Mammary epithelial cell (primary cell): ENCODE results near the gene RRP1.

Source experiments
- CTCF ChIP-seq, 2 donors: IDR thresholded peaks in 1 of 2; conservative IDR thresholded peaks in 1 of 2; 2 replicates each; pipeline ENCODE4 v1.5.1; 2011 to 2012; ENCODE audit warnings: inconsistent platforms in 2 of 2, low read length in 2 of 2, mild to moderate bottlenecking in 2 of 2, control low read depth in 1 of 2, low read depth in 1 of 2; ENCODE audit not compliant: insufficient read depth in 1 of 2; ENCODE audit errors: extremely low read depth in 1 of 2
- EZH2 ChIP-seq: IDR thresholded peaks from 2 replicates; pipeline ENCODE4 v1.6.1; 2012; ENCODE audit warnings: low read length, inconsistent platforms, borderline replicate concordance

- TF ChIP-seq CTCF (conservative IDR thresholded peaks at IDR 0.05 in 1 of 2, IDR thresholded peaks at IDR 0.05 in 1 of 2; ENCODE audit: extremely low read depth in 1 of 2, insufficient read depth in 1 of 2, low read depth in 1 of 2, low read length in 2 of 2) (no peak), EZH2 (no peak)
Measured at GRCh38 chr21:43818685-43819084, 29.3 kb downstream of the RRP1 start.
